ENCODE measurements around the gene MAST4.
"Not testable (repeated sequence)": the region's sequence is repeated elsewhere in the genome, so short reads cannot be mapped to it uniquely, and the experiment has no call there.

Gene MAST4

GRCh38 chr5:67123819-67124218, 527.6 kb downstream of the MAST4 start:
- DNase-seq (ENCODE audit: low spot score), result no peak

DNA sequence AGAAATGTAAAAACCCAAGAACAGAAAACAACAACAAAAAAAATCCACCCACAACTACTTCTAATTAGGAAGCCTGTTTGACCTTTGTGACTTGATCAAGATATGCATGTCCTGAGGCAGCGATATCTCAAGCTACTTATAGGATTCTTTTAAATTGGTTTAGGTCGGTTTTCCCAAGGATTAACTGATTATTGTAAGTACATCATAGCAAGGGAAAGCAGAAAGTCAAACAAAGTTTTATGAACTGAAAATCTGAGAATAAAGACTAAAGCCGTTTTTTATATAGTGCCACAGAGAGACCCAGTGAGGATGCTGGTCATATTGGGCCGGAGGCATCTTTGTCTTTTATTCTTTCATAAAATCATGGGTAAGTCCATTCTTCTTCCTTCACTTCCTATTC, 528.4 kb downstream of the MAST4 start:
- no peak for DNase-seq (ENCODE audit: low spot score)

DNA sequence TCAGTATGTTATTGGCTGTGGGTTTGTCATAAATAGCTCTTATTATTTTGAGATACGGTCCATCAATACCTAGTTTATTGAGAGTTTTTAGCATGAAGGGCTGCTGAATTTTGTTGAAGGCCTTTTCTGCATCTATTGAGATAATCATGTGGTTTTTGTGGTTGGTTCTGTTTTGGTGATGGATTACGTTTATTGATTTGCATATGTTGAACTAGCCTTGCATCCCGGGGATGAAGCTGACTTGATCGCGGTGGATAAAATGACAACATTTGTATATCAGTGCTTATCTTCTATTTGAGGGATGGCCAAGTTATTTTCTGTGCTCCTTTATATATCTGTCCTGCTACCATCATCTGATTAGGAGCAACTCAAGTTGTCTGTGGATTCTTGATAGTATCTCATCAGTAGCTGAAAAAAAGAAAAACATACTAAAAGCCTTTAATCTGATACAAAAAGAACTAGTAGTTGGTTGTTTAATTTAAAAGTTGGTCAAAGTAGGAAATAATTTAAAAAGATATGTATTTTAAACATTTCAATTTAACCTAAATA, 531.2 kb downstream of the MAST4 start:
- not testable (repeated sequence) for DNase-seq (ENCODE audit: low spot score)

DNA sequence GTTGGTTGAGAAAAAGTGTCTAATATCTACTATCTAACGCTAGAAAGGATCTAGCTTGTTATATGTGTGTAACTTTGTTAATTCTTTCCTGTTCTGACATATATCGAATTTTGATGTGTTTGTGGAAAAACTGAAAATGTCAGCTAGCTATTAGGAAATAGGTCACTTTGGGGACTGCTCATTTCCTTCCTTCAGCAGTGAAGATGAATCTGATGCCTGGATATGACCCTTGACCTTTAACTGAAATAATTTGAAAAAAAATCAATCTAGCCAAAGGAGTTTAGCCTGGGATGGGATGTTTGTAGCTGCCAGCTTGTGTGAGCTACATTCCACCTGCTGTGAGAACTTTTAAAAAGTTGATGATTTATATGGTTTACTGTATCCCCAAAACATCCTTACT, 533.6 kb downstream of the MAST4 start:
- no peak for DNase-seq (ENCODE audit: low spot score)

GRCh38 chr5:67133217-67133616, 537.0 kb downstream of the MAST4 start:
- DNase-seq (ENCODE audit: low spot score), result no peak

GRCh38 chr5:67133776-67134175, 537.6 kb downstream of the MAST4 start:
- DNase-seq (ENCODE audit: low spot score), result no peak

DNA sequence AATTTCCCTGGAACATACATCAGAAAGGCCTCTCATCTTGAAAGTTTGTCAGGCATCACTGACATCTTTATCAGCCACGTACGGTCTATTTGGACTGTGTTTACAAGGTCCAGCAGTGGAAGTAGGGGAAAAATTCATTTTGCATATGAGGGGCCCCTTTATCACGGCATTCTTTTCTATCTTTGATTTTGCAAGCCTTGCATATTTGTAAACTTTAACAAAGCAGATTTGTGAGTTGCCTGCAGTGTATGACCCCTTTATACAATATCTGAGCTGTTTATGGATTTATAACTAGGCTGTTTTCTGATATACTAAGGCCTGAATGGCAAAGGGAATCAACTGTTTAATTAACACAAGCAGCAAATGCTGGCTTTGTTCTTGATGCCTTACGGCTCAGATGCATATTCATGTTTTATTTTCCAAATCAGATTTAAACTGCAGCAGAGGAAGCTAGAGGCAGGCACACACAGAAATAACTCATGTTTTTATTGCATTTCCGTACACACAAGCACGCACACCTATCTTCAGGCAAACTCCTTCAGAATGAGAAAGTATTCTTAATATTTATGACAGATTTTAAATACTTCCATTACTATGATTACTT, 539.3 kb downstream of the MAST4 start:
- no peak for DNase-seq (ENCODE audit: low spot score)

GRCh38 chr5:67139030-67139429, 542.8 kb downstream of the MAST4 start:
- DNase-seq (ENCODE audit: low spot score), result no peak

DNA sequence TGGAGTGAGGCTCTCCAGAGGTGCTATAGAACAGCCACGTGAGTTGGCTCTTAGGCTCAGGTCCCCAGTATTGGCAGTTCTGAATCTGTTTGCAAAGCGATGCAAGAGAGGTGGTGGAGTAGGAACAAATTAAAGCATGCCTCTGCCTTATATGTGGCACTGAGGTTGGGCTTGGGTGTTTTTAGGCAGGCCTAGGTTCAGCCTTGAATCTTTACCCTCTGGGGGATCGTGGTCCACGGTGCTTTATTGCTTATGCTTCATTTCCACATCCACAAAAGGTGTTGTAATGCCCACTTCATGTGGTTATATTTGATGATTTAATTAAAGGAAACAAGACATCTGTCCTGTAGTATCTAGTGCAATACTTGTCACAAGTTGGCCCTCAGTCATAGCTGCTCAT, 544.2 kb downstream of the MAST4 start:
- DNase-seq (ENCODE audit: low spot score), result no peak

- DNase-seq (ENCODE audit: low spot score), result no peak
These were observed 545.5 kb downstream of the MAST4 start for GRCh38 chr5:67141644-67142043.

DNA sequence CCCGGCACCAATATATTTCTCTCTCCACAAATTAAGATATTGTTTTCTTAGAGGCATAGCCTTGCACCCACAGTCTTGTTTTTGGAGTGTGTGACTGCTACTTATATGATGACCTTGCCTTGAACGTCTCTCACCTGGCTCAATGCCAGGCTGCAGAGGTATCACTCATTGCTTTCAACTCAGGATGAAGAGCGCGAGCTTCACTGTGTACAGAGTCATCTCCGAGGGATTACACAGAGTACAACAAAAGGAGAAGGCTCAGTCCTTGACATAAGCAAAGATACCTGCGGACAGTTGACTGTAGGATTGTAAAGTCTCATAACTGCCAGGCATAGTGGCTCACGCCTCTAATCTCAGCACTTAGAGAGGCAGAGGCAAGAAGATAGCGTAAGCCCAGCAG, 546.6 kb downstream of the MAST4 start:
- no peak for DNase-seq (ENCODE audit: low spot score)

- DNase-seq (ENCODE audit: low spot score), result no peak
These were observed 547.4 kb downstream of the MAST4 start for GRCh38 chr5:67143549-67143948.

DNA sequence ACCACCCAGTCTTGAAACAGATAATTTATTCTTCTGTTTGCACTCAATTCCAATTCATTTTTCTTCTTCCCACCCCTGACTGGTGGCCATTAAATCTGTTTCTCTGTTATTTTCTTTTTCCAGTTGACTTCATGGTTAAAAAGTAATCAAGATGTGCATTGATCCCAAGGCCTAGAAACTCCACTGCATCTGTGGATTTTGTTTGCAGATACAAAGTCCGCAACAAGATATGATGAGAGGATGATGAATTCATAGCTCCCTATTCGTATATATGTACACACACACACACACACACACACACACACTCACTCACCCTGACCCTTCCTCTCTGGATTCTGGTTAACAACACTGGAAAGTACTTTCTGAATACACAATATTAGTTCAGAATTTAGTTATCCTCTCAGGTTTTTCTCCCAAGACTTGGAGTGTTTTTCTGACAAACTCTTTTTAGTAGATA, 548.0 kb downstream of the MAST4 start:
- no peak for DNase-seq (ENCODE audit: low spot score)

GRCh38 chr5:67146574-67146973, 550.4 kb downstream of the MAST4 start:
- no peak for DNase-seq (ENCODE audit: low spot score)

GRCh38 chr5:67146981-67147380, 550.8 kb downstream of the MAST4 start:
- no peak for DNase-seq (ENCODE audit: low spot score)

GRCh38 chr5:67147760-67148159, 551.6 kb downstream of the MAST4 start:
- no peak for DNase-seq (ENCODE audit: low spot score)

DNA sequence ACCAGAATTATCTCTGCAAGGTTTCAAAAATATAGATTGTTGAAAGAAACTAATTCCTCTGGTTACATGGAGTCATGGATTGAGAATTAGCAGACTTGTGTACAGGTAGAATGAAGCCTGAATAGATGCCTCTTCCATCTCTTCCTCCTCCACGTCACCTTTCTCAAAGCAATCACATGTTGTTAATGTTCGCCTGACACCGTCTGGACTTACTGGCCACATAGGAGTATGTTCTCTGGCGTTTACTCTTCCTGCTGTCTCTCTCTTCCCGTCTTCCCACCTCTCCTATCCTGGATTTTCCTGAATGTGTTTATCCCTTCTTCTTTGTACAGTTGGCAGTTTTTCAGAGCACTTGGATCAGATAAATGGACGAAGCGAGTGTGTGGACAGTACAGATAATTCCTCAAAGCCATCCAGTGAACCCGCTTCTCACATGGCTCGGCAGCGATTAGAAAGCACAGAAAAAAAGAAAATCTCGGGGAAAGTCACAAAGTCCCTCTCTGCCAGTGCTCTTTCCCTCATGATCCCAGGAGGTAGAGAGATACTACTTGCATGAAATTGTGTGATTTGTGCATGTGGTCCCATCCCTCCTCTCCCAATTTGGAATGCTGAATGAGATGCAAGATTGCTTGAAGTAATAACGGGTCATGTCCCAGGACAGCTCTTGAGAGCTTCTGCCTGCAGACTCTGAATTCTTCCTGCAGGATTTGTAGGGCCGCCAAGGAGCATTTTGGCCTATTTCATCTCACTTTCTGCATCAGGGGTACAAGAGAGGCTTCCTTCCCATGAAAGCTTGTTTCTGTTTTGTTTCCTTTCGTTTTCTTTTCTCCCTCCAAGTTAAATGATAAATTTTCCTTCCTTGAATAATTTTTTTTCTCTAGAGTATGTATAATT, 553.1 kb downstream of the MAST4 start:
- DNase-seq (ENCODE audit: low spot score), result no peak

- no peak for DNase-seq (ENCODE audit: low spot score)
These were observed 553.8 kb downstream of the MAST4 start for GRCh38 chr5:67149951-67150523.

DNA sequence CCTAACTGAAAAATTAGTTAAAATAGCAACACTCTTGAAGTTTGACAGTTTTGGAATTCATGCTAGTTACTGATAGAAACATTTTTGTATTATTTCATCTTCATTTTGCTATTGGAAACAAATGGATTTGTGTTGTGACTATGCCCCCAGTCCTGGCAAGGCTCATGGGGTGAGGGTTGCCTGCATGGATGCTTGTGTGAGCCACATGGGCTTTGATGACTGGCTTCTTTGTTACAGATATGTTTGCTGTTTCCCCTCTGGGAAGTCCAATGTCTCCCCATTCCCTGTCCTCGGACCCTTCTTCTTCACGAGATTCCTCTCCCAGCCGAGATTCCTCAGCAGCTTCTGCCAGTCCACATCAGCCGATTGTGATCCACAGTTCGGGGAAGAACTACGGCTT, 556.2 kb downstream of the MAST4 start:
- no peak for DNase-seq (ENCODE audit: low spot score)

GRCh38 chr5:67153292-67153691, 557.1 kb downstream of the MAST4 start:
- DNase-seq (ENCODE audit: low spot score), result no peak

DNA sequence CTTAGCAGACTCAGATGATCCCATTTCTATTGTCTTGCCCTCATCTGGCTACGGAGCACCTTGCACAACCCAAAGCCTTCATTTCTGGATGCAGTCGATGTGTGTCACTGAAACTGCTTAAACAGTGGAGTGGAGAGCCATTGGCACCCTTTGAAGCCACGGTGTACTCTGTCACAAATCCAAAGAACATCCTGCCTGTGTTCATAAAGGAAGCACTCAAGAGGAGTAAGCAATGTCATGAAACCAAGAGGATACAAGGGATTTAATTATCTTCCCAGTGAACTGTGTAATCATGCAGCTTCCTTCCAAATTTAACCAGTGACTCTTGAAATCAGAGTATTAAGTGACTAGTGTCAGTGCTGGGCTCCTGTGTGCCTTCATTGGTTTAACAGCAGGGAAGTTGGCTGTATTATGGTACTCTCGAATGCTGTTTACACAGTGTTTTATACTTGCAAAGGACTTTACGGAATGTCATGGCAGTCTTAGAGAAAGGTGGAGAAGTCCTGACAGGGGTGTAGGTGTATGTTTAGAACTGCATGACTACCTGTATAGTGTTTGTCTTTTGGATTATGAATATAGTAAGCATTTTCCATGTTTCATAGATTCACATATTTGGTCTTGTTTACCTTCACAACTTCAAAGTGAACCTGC, 558.5 kb downstream of the MAST4 start:
- DNase-seq (ENCODE audit: low spot score), result no peak

- DNase-seq (ENCODE audit: low spot score), result peak; percentile 44
These were observed 560.9 kb downstream of the MAST4 start for GRCh38 chr5:67156976-67157583.
